Common myeloid progenitor, CD34-positive (primary cell): ENCODE data around the gene C6orf62.
"Not testable (repeated sequence)": the region's sequence is repeated elsewhere in the genome, so short reads cannot be mapped to it uniquely, and the experiment has no call there.

ENCODE experiments used
- CTCF ChIA-PET: fragments of 350-600 bp; sonication (Branson Sonifier 250); formaldehyde crosslinking; loops from one replicate; lab custom pipeline; 2021; ENCODE audit warnings: antibody characterized with exemption; lab: Charles Lee
- POLR2A ChIA-PET: fragments of 350-600 bp; sonication (Branson Sonifier 250); formaldehyde crosslinking; loops from one replicate; lab custom pipeline; 2021; ENCODE audit warnings: antibody characterized with exemption; lab: Charles Lee
- DNase-seq, 3 donors: peaks; one replicate each; pipeline versions ENCODE4 v3.0.0 to v3.0.0-alpha.2; 2013
- H3K27ac ChIP-seq, 2 experiments: 1 replicate in 1 of 2; 2 replicates in 1 of 2; pipeline ENCODE4 v1.7.0; 2013; ENCODE audit warnings: inconsistent platforms in 2 of 2, low read length in 2 of 2, mild to moderate bottlenecking in 2 of 2, low read depth in 1 of 2, moderate library complexity in 1 of 2; ENCODE audit not compliant: severe bottlenecking in 2 of 2, insufficient read depth in 1 of 2, poor library complexity in 1 of 2
- H3K27me3 ChIP-seq, 5 experiments: replicated peaks in 2 of 5; 1 replicate in 3 of 5; 2 replicates in 2 of 5; pipeline versions ENCODE4 v1.6.1 to v1.7.0; 2013; ENCODE audit warnings: low read length in 4 of 5, mild to moderate bottlenecking in 2 of 5, moderate library complexity in 2 of 5, inconsistent platforms in 1 of 5; ENCODE audit not compliant: insufficient read depth in 5 of 5, control insufficient read depth in 4 of 5
- H3K36me3 ChIP-seq, 4 experiments: 1 replicate in 2 of 4; 2 replicates in 2 of 4; pipeline versions ENCODE4 v1.6.1 to v1.7.0; 2013; ENCODE audit warnings: low read length in 3 of 4, control low read depth in 1 of 4, mild to moderate bottlenecking in 1 of 4; ENCODE audit not compliant: control insufficient read depth in 4 of 4, insufficient read depth in 4 of 4
- H3K4me1 ChIP-seq, 4 experiments: 1 replicate in 3 of 4; 2 replicates in 1 of 4; pipeline versions ENCODE4 v1.6.1 to v1.7.1; 2013; ENCODE audit warnings: low read length in 3 of 4, mild to moderate bottlenecking in 3 of 4, control low read depth in 1 of 4, inconsistent platforms in 1 of 4, moderate library complexity in 1 of 4; ENCODE audit not compliant: control insufficient read depth in 4 of 4, insufficient read depth in 4 of 4; ENCODE audit errors: control extremely low read depth in 1 of 4
- H3K4me3 ChIP-seq, 7 experiments: 1 replicate in 4 of 7; 2 replicates in 3 of 7; pipeline versions ENCODE4 v1.5.1 to v1.7.0; 2013; ENCODE audit warnings: mild to moderate bottlenecking in 7 of 7, low read length in 6 of 7, moderate library complexity in 6 of 7, inconsistent platforms in 2 of 7, low read depth in 2 of 7, control low read depth in 1 of 7; ENCODE audit not compliant: insufficient read depth in 4 of 7, control insufficient read depth in 1 of 7; ENCODE audit errors: extremely low read depth in 1 of 7
- H3K9me3 ChIP-seq, 5 experiments: 1 replicate in 4 of 5; 2 replicates in 1 of 5; pipeline versions ENCODE4 v1.6.1 to v1.7.1; 2013; ENCODE audit warnings: low read length in 4 of 5, mild to moderate bottlenecking in 2 of 5, inconsistent platforms in 1 of 5, low read depth in 1 of 5, moderate library complexity in 1 of 5; ENCODE audit not compliant: control insufficient read depth in 4 of 5, insufficient read depth in 2 of 5; ENCODE audit errors: control extremely low read depth in 1 of 5
- WGBS: methylation state at CpG from one replicate; pipeline ENCODE4 v1.1.5; 2013; ENCODE audit not compliant: insufficient coverage; 5-methylcytosine and 5-hydroxymethylcytosine counted together

C6orf62 gene

GRCh38 chr6:24753545-24753944 lies 34.6 kb upstream of the C6orf62 start:
- H3K27ac ChIP-seq, result no peak overlapping the region
- DNase-seq, result no peak
- CTCF ChIA-PET, result interaction anchor here (0.8 to 1.7 kb wide), 4 partner anchors 9 to 22 kb away, joined by 3 to 4 read pairs (median 4); partner anchors contain the start of gene GMNN
- H3K4me3 ChIP-seq, result no peak overlapping the region
- no peaks in the 10 kb centered on the region for H3K27me3 ChIP-seq
- WGBS, result 100% methylated on average over 1 of the region's 2 CpGs
- peaks cover 0 to 7% (median 3%) of the 10 kb centered on the region in 4 experiments for H3K4me1 ChIP-seq
- POLR2A ChIA-PET, result no interaction called here
- H3K36me3 ChIP-seq, result no peaks in the 10 kb centered on the region
- no peaks in the 10 kb centered on the region for H3K9me3 ChIP-seq

GRCh38 chr6:24752917-24753492 lies 34.1 kb upstream of the C6orf62 start:
- Histone ChIP-seq H3K4me3 (no peak overlapping the region), H3K27ac (no peak overlapping the region), H3K4me1 (peaks cover 0 to 7% (median 3%) of the 10 kb centered on the region in 4 experiments), H3K9me3 (no peaks in the 10 kb centered on the region), H3K36me3 (no peaks in the 10 kb centered on the region), H3K27me3 (no peaks in the 10 kb centered on the region)
- no peak for DNase-seq
- CTCF ChIA-PET, result interaction anchor here (0.8 to 1.7 kb wide), 3 partner anchors 8 to 17 kb away, joined by 3 to 4 read pairs (median 3); no protein-coding TSS in a partner anchor
- WGBS, result no CpG with 5 or more reads among the region's 1 CpG
- POLR2A ChIA-PET, result no interaction called here

- 20% methylated on average over 2 of the region's 2 CpGs for WGBS
- ChIA-PET CTCF (no interaction called here), POLR2A (no interaction called here)
- Histone ChIP-seq H3K9me3 (no peaks in the 10 kb centered on the region), H3K36me3 (no peaks in the 10 kb centered on the region), H3K27ac (no peak overlapping the region), H3K4me1 (peaks cover 0 to 6% (median 2%) of the 10 kb centered on the region in 4 experiments), H3K27me3 (no peaks in the 10 kb centered on the region), H3K4me3 (no peak overlapping the region)
- DNase-seq, result no peak
Observed at GRCh38 chr6:24752503-24752902, 33.5 kb upstream of the C6orf62 start.

- POLR2A ChIA-PET, result not testable (repeated sequence)
Observed at GRCh38 chr6:24750878-24751277, 31.9 kb upstream of the C6orf62 start.

GRCh38 chr6:24749297-24749696 lies 30.3 kb upstream of the C6orf62 start:
- Histone ChIP-seq H3K4me1 (peaks cover 0 to 6% (median 1%) of the 10 kb centered on the region in 4 experiments), H3K27me3 (no peaks in the 10 kb centered on the region), H3K4me3 (no peak overlapping the region), H3K36me3 (no peaks in the 10 kb centered on the region), H3K27ac (no peak overlapping the region), H3K9me3 (no peaks in the 10 kb centered on the region)
- CTCF ChIA-PET, result interaction anchor here (1.2 kb wide), 1 partner anchor 12 kb away, joined by 4 read pairs; no protein-coding TSS in a partner anchor
- POLR2A ChIA-PET, result no interaction called here
- 40% methylated on average over 1 of the region's 3 CpGs for WGBS
- peak in 1 of 3 donors; percentile 23 for DNase-seq

More at GRCh38 chr6:24750878-24751277, 31.9 kb upstream of the C6orf62 start:
- CTCF ChIA-PET, H3K27me3 ChIP-seq, H3K36me3 ChIP-seq, DNase-seq, H3K27ac ChIP-seq, H3K9me3 ChIP-seq, H3K4me3 ChIP-seq, H3K4me1 ChIP-seq: not testable (repeated sequence)
- WGBS, result 100% methylated on average over 2 of the region's 3 CpGs

GRCh38 chr6:24744911-24745310 lies 26.0 kb upstream of the C6orf62 start:
- POLR2A ChIA-PET, result no interaction called here
- peaks cover 0 to 2% (median 0%) of the 10 kb centered on the region in 5 experiments for H3K9me3 ChIP-seq
- 61% methylated on average over 3 of the region's 5 CpGs for WGBS
- no peak overlapping the region for H3K27ac ChIP-seq
- CTCF ChIA-PET, result interaction anchor here (0.9 to 2.5 kb wide), 5 partner anchors 9 to 164 kb away, joined by 3 to 10 read pairs (median 4); no protein-coding TSS in a partner anchor
- no peaks in the 10 kb centered on the region for H3K27me3 ChIP-seq
- no peak overlapping the region for H3K4me3 ChIP-seq
- H3K4me1 ChIP-seq, result peaks cover 0 to 9% (median 2%) of the 10 kb centered on the region in 4 experiments
- no peaks in the 10 kb centered on the region for H3K36me3 ChIP-seq
- no peak for DNase-seq

GRCh38 chr6:24743944-24744335 lies 25.0 kb upstream of the C6orf62 start:
- Histone ChIP-seq H3K4me1 (peaks cover 0 to 7% (median 0%) of the 10 kb centered on the region in 4 experiments), H3K27me3 (no peaks in the 10 kb centered on the region), H3K27ac (no peak overlapping the region), H3K9me3 (peaks cover 0 to 2% (median 0%) of the 10 kb centered on the region in 5 experiments), H3K36me3 (no peaks in the 10 kb centered on the region), H3K4me3 (no peak overlapping the region)
- CTCF ChIA-PET, result interaction anchor here (1.1 to 2.5 kb wide), 2 partner anchors 10 to 23 kb away, joined by 4 to 10 read pairs; no protein-coding TSS in a partner anchor
- peak in 2 of 3 donors; percentile 37 to 44 for DNase-seq
- WGBS, result no CpG with 5 or more reads among the region's 3 CpGs
- POLR2A ChIA-PET, result no interaction called here
